Measurements from ENCODE around the gene HTR2A. TPM values are rescaled to one million over a fixed set of nuclear protein-coding genes. Genes with fewer than 3 reads are reported as not detected.
"Not testable (repeated sequence)": the region's sequence is repeated elsewhere in the genome, so short reads cannot be mapped to it uniquely, and the experiment has no call there.

HTR2A gene
- total RNA-seq, 1 donor from 2014 or later: not detected

DNA sequence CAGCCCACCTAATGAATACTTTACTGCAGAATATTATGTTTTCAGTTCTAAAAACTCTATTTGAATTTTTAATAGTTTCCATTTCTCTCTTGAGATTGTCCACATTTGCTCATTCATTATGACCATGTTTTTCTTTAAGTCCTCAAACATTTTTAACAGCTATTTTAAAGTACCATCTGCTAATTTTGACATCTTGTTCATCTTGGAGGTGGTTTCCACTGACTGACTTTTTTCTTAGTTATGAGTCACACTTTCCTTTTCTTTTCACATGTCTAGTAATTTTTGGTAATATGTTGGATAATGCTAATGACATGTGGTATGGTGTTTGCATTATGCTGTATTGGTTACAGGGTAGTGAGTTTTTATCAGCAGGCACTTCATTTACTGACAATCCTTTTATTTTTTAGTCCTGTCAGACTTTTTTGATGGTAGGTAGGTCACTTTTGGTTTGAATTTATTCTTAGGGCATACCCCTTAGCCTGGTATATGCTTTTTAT is 84.5 kb downstream of the HTR2A start:
- DNase-seq (ENCODE audit: extremely low read depth, low read depth, low spot score): no peak

GRCh38 chr13:46810440-46810839 is 86.4 kb downstream of the HTR2A start:
- no peak for DNase-seq (ENCODE audit: extremely low read depth, low read depth, low spot score)

- DNase-seq (ENCODE audit: extremely low read depth, low read depth, low spot score): not testable (repeated sequence)
These were observed 91.9 kb downstream of the HTR2A start for GRCh38 chr13:46804921-46805320.

GRCh38 chr13:46804391-46804815 is 92.5 kb downstream of the HTR2A start:
- no peak for DNase-seq (ENCODE audit: extremely low read depth, low read depth, low spot score)

GRCh38 chr13:46803586-46803985 is 93.3 kb downstream of the HTR2A start:
- DNase-seq (ENCODE audit: extremely low read depth, low read depth, low spot score): no peak

GRCh38 chr13:46801858-46802257 is 95.0 kb downstream of the HTR2A start:
- no peak for DNase-seq (ENCODE audit: extremely low read depth, low read depth, low spot score)

GRCh38 chr13:46799139-46799538 is 97.7 kb downstream of the HTR2A start:
- no peak for DNase-seq (ENCODE audit: extremely low read depth, low read depth, low spot score)

DNA sequence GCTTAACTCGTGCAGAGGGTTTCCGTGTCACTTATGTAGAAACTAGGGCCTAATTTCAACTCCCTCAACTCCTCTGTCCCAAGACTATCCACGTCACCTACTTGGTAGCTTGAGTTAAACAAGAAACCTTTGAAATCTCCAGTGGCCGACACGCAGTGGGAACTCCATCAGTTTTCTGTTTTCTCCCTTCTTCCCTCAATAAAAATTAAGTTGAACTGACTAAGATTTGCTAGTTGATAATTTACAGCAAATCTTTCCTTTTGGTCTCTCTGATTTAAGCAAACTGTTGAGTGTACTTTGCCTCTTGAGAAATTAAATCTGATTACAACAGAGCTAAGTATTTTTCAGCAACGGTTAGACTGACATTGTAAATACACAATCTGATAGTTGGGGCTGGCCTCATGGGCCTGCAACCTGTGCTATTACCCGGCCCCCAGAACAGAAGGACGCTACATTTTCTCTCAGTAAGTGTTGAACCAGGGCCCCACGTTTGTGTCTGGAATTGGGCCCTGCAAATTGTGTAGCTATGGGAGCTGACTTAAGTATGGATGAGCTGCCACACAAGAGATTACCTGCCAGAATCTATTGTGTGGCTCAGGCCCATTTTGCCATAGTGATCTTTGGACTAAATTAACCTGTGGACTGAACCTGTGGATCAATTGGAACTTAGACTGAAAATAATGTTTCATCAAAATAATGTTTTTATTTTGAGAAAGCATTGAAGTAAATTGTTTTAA is 99.2 kb downstream of the HTR2A start:
- no peak for DNase-seq (ENCODE audit: extremely low read depth, low read depth, low spot score)

GRCh38 chr13:46796515-46797474 is 100.1 kb downstream of the HTR2A start, which contains the start of gene ESD:
Gene ESD, minus strand, starts transcription at chr13:46797161. Its CDS starts 5,748 bp downstream, at chr13:46791413.
- DNase-seq (ENCODE audit: extremely low read depth, low read depth, low spot score): peak; percentile 50

DNA sequence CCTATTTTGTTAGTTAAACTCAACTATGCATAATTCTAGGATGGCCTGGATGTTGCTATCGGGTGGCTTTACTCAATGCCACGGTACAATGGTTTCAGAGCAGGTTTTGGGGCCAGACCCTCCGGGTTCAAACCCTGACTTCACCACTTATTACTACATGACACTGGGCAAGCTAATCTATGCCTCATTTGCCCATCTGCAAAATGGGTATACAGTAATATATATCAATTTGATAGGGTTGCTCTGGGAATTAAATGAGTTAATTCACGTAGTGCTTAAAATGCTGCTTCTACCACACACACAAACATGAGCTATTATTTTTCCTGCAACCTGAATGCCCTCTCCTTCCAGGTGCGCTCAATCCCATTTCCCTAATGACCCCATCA is 100.7 kb downstream of the HTR2A start:
- no peak for DNase-seq (ENCODE audit: extremely low read depth, low read depth, low spot score)

- no peak for DNase-seq (ENCODE audit: extremely low read depth, low read depth, low spot score)
These were observed 101.5 kb downstream of the HTR2A start for GRCh38 chr13:46795321-46795720.

GRCh38 chr13:46783504-46783903 is 113.3 kb downstream of the HTR2A start:
- no peak for DNase-seq (ENCODE audit: extremely low read depth, low read depth, low spot score)

GRCh38 chr13:46782691-46783090 is 114.2 kb downstream of the HTR2A start:
- no peak for DNase-seq (ENCODE audit: extremely low read depth, low read depth, low spot score)

DNA sequence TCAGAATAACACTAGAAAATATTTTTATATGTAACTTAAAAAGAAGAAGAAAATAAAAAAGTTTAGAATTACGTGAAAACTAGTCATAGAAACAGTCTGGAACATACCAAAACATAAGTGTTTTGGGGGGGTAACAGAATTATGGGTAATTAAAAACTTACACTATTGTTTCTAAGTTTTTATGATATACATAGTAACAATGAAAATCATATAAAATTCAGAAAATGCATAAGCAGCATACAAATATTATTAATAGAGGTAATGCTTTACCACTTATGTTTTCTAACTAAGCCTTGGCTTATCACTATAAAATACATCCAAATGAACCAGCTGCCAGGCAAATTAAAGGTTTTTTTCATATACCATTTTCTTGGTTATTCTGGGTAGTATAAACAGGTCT is 114.8 kb downstream of the HTR2A start:
- DNase-seq (ENCODE audit: extremely low read depth, low read depth, low spot score): no peak

Other genes starting within 250 kb of the HTR2A start
- gene ESD, start 99.9 kb downstream of the HTR2A start, total RNA-seq: 102 and 156 TPM in 2 replicates

Measured in glomerular endothelial cell (primary cell).